ENCODE data around the gene TMEM250.

The TMEM250 gene

DNA sequence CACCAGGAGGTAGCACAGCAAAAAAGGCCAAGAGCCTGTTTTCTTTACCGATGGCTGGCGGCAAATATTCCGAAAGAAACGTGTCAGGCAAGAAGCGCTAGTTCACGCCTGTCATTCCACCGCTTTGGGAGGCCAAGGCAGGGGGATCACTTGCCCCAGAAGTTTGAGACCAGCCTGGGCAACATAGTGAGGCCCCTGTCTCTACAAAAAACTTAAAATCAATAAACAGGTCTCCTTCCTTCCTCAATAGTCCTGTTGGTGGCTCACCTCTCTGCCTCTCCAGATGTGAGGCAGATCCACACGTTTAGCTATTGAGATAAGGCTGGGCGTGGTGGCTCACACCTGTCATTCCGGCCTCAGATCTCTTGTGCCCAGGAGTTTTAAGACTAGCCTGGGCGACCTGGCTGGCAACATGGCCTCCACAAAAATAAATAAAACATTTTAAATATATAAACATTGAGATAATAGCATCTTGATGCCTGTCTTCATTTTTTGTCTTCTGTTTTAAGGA lies 1.3 kb upstream of the TMEM250 start:
- CTCF ChIA-PET, result interaction anchor here (1.4 kb wide), 1 partner anchor 153 kb away, joined by 3 read pairs; no protein-coding TSS in a partner anchor
- TF ChIP-seq ELF4 (IDR thresholded peaks at IDR 0.05) (no peak), HDGF (IDR thresholded peaks at IDR 0.05; ENCODE audit: borderline replicate concordance) (no peak), FOXA1 (IDR thresholded peaks at IDR 0.05) (no peak), ZNF384 (IDR thresholded peaks at IDR 0.05) (no peak), BHLHE40 (IDR thresholded peaks at IDR 0.05; ENCODE audit: borderline replicate concordance) (no peak), FOXM1 (IDR thresholded peaks at IDR 0.05; ENCODE audit: borderline replicate concordance) (no peak), NFRKB (IDR thresholded peaks at IDR 0.05) (no peak), TARDBP (IDR thresholded peaks at IDR 0.05) (no peak), LEF1 (IDR thresholded peaks at IDR 0.05; ENCODE audit: borderline replicate concordance) (no peak), SP1 (IDR thresholded peaks at IDR 0.05) (no peak), L3MBTL2 (conservative IDR thresholded peaks at IDR 0.05) (no peak; the same call in 1 of the 2 replicates), ARNT (IDR thresholded peaks at IDR 0.05) (no peak), CTBP1 (IDR thresholded peaks at IDR 0.05; ENCODE audit: borderline replicate concordance) (no peak), SUZ12 (IDR thresholded peaks at IDR 0.05) (no peak), FOXK2 (IDR thresholded peaks at IDR 0.05) (no peak)
- TF ChIP-seq, protein P1, sequence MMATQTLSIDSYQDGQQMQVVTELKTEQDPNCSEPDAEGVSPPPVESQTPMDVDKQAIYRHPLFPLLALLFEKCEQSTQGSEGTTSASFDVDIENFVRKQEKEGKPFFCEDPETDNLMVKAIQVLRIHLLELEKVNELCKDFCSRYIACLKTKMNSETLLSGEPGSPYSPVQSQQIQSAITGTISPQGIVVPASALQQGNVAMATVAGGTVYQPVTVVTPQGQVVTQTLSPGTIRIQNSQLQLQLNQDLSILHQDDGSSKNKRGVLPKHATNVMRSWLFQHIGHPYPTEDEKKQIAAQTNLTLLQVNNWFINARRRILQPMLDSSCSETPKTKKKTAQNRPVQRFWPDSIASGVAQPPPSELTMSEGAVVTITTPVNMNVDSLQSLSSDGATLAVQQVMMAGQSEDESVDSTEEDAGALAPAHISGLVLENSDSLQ (IDR thresholded peaks at IDR 0.05), result no peak
- no peak for DNase-seq (ENCODE audit: extremely low spot score)
- POLR2A ChIA-PET, result interaction anchor here (0.9 to 1.6 kb wide), 5 partner anchors 9 to 150 kb away, joined by 3 to 5 read pairs (median 4); partner anchors contain the start of gene NACC2

DNA sequence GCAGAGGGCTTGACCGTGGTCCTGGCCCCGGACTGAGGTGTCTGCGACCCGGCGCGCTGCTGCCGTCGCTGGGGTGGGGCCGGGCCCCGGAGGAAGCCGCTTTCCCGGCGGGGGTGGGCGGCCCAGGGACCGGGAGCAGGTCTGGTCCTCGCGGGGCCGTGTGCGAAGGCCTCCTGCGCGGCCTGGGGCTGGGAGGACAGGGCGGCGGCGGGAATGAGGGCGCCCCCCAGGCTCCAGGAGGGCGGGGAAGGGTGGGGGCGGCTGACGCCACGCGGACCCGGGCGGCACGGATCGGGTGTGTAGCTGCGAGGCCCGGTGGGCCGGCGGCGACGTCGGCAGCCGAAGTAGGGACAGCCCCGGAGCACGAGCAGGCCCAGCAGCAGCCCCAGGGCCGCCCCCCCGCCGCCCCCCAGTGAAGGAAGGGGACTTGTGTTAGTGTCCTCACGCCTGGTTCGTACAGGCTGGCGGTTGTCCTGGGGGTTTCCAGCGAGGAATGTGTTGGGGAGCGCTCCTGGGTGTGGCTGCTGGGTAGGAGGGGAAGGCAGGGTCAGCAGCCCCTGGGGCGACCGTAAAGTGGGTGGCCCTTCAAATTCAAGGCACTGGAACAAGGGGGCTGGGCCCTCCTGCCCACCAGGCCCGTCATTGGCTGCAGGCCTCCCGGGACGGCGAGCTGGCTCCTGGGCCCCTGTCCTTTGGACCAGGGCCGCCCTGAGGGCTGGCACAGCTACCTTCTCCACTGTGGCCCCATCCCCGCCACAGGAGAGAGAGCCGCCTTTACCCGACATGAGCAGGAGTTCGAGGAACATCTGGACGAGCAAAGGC lies 597 bp upstream of the TMEM250 start:
- DNase-seq (ENCODE audit: extremely low spot score), result no peak
- POLR2A ChIA-PET, result interaction anchor here (0.9 to 1.5 kb wide), 5 partner anchors 8 to 149 kb away, joined by 3 to 5 read pairs (median 3); partner anchors contain the start of gene NACC2
- CTCF ChIA-PET, result interaction anchor here (1.4 kb wide), 1 partner anchor 152 kb away, joined by 3 read pairs; no protein-coding TSS in a partner anchor
- TF ChIP-seq, protein P1 (IDR thresholded peaks at IDR 0.05), result no peak
- peak; percentile 38; the same call in 1 of the 2 replicates for TF ChIP-seq L3MBTL2 (conservative IDR thresholded peaks at IDR 0.05)

GRCh38 chr9:136117916-136118319 lies 757 bp downstream of the TMEM250 start:
- DNase-seq (ENCODE audit: extremely low spot score), result no peak
- CTCF ChIA-PET, result interaction anchor here (1.0 to 1.1 kb wide), 2 partner anchors 21 to 28 kb away, joined by 3 read pairs; no protein-coding TSS in a partner anchor
- TF ChIP-seq LEF1 (IDR thresholded peaks at IDR 0.05; ENCODE audit: borderline replicate concordance) (no peak), L3MBTL2 (conservative IDR thresholded peaks at IDR 0.05) (no peak), TARDBP (IDR thresholded peaks at IDR 0.05) (no peak), NFRKB (IDR thresholded peaks at IDR 0.05) (no peak), ZNF384 (IDR thresholded peaks at IDR 0.05) (no peak), ELF4 (IDR thresholded peaks at IDR 0.05) (no peak), SP1 (IDR thresholded peaks at IDR 0.05) (no peak), FOXM1 (IDR thresholded peaks at IDR 0.05; ENCODE audit: borderline replicate concordance) (no peak), BHLHE40 (IDR thresholded peaks at IDR 0.05; ENCODE audit: borderline replicate concordance) (no peak)
- TF ChIP-seq, protein P1 (IDR thresholded peaks at IDR 0.05), result no peak; the same call in 1 of the 2 replicates
- POLR2A ChIA-PET, result interaction anchor here (0.9 to 2.1 kb wide), 4 partner anchors 9 to 150 kb away, joined by 3 to 11 read pairs (median 3); no protein-coding TSS in a partner anchor

DNA sequence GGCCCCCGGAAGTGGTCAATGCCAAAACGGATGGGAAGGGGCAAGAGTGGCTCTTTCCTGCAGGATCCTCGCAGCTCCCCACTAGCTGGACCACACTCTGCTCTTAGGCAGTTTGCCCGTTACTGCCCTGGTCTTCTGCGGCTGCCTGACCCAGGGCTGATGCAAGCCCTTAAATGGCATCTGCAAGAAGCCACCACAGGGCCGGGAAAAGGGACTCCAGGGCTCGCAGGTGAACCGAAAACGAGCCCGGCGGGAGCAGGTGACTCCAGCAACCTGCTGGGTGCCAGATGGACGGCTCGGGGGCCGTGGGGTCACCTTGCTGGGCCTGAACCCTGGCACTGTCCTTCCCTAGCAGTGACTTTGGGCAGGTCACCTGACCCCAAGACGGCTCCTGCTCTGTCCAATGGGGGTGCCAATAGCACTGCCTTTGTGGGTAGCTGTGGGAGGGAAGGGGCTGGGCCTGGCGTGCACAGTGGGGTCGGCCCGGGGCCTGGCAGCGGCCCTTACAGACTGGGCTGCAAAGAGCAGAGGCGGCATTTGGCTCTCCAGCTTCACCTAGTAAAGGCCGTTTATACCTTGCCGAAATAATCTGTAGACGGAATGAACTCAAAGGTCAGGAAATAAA lies 1.3 kb downstream of the TMEM250 start:
- POLR2A ChIA-PET, result interaction anchor here (1.3 to 2.1 kb wide), 3 partner anchors 8 to 150 kb away, joined by 3 to 11 read pairs (median 3); no protein-coding TSS in a partner anchor
- CTCF ChIA-PET, result interaction anchor here (1.0 to 1.1 kb wide), 2 partner anchors 21 to 27 kb away, joined by 3 read pairs; no protein-coding TSS in a partner anchor
- peak; percentile 58; the same call in 1 of the 2 replicates for TF ChIP-seq HDGF (IDR thresholded peaks at IDR 0.05; ENCODE audit: borderline replicate concordance)
- TF ChIP-seq BHLHE40 (IDR thresholded peaks at IDR 0.05; ENCODE audit: borderline replicate concordance), result no peak
- no peak for DNase-seq (ENCODE audit: extremely low spot score)

DNA sequence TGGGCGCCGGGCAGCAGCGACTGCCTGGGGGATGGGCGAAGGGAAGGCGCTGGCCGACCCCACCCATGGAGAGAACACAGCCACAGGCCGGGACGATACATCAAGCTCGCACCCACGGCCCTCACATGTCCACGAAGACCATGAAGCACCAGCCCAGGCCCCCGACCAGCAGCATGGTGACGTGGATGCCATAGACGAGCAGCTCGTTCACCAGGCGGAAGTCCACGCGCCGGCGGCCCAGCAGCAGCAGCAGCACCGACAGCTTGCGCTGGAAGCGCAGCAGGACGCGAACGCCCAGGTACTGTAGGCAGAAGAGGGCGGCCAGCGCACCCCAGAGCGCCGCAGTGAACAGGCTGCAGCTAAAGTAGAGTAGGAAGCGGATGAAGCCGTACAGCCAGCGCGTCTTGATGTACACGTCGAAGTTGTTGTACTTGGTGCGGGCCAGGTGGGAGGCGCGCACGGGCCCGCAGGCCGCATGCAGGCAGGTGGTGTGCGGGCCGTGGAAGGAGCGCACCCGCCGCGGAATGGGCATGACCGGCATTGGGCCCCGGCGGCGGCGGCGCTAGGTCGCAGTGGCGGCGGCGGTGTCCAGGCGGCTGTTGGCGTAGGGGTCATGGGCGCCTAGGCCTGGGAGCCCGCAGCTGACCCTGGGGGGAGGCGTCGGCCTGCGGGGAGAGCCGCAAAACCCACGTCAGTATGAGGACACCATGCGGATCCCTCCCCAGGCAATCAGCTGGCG lies 2.1 kb downstream of the TMEM250 start:
- DNase-seq (ENCODE audit: extremely low spot score), result no peak
- POLR2A ChIA-PET, result interaction anchor here (2.1 kb wide), 1 partner anchor 7 kb away, joined by 11 read pairs; no protein-coding TSS in a partner anchor
- CTCF ChIA-PET, result no interaction called here
- TF ChIP-seq HDGF (IDR thresholded peaks at IDR 0.05; ENCODE audit: borderline replicate concordance) (no peak), BHLHE40 (IDR thresholded peaks at IDR 0.05; ENCODE audit: borderline replicate concordance) (no peak), LEF1 (IDR thresholded peaks at IDR 0.05; ENCODE audit: borderline replicate concordance) (no peak), CTBP1 (IDR thresholded peaks at IDR 0.05; ENCODE audit: borderline replicate concordance) (no peak), SUZ12 (IDR thresholded peaks at IDR 0.05) (no peak), TARDBP (IDR thresholded peaks at IDR 0.05) (no peak), SP1 (IDR thresholded peaks at IDR 0.05) (no peak), NFRKB (IDR thresholded peaks at IDR 0.05) (no peak), L3MBTL2 (conservative IDR thresholded peaks at IDR 0.05) (no peak), ARNT (IDR thresholded peaks at IDR 0.05) (no peak)
- TF ChIP-seq, protein P1 (IDR thresholded peaks at IDR 0.05), result no peak

Data from HEK293T (cell line).